ENCODE measurements around the gene ZFYVE28.

The ZFYVE28 gene

GRCh38 chr4:2343476-2343875 is 75.0 kb downstream of the ZFYVE28 start:
- DNase-seq: peak; percentile 4

GRCh38 chr4:2341911-2342652 is 76.4 kb downstream of the ZFYVE28 start:
- DNase-seq: peak; percentile 9

- peak; percentile 9 for DNase-seq
Observed at GRCh38 chr4:2341261-2341841, 77.1 kb downstream of the ZFYVE28 start.

- DNase-seq: no peak
Observed at GRCh38 chr4:2340272-2341061, 78.0 kb downstream of the ZFYVE28 start.

GRCh38 chr4:2339458-2340271 is 78.8 kb downstream of the ZFYVE28 start:
- DNase-seq: no peak

- no peak for DNase-seq
Observed at GRCh38 chr4:2338754-2339457, 79.5 kb downstream of the ZFYVE28 start.

GRCh38 chr4:2337896-2338295 is 80.5 kb downstream of the ZFYVE28 start:
- DNase-seq: no peak

- DNase-seq: no peak
Observed at GRCh38 chr4:2337131-2337723, 81.2 kb downstream of the ZFYVE28 start.

GRCh38 chr4:2336659-2337058 is 81.8 kb downstream of the ZFYVE28 start:
- no peak for DNase-seq

- no peak for DNase-seq
Observed at GRCh38 chr4:2335729-2336101, 82.7 kb downstream of the ZFYVE28 start.

GRCh38 chr4:2334826-2335728 is 83.4 kb downstream of the ZFYVE28 start:
- no peak for DNase-seq

- DNase-seq: no peak
Observed at GRCh38 chr4:2333916-2334644, 84.4 kb downstream of the ZFYVE28 start.

- DNase-seq: no peak
Observed at GRCh38 chr4:2333356-2333841, 85.0 kb downstream of the ZFYVE28 start.

GRCh38 chr4:2332976-2333319 is 85.5 kb downstream of the ZFYVE28 start:
- DNase-seq: no peak

GRCh38 chr4:2332201-2332975 is 86.1 kb downstream of the ZFYVE28 start:
- no peak for DNase-seq

- no peak for DNase-seq
Observed at GRCh38 chr4:2331519-2332200, 86.8 kb downstream of the ZFYVE28 start.

- no peak for DNase-seq
Observed at GRCh38 chr4:2331043-2331420, 87.4 kb downstream of the ZFYVE28 start.

All from activated CD8-positive, alpha-beta memory T cell treated with anti-CD3 and anti-CD28 coated beads, Interleukin-2, amount 50 U/mL, for 4 hours (primary cell).